ENCODE measurements around the gene KSR2.

- TF ChIP-seq, protein P1, sequence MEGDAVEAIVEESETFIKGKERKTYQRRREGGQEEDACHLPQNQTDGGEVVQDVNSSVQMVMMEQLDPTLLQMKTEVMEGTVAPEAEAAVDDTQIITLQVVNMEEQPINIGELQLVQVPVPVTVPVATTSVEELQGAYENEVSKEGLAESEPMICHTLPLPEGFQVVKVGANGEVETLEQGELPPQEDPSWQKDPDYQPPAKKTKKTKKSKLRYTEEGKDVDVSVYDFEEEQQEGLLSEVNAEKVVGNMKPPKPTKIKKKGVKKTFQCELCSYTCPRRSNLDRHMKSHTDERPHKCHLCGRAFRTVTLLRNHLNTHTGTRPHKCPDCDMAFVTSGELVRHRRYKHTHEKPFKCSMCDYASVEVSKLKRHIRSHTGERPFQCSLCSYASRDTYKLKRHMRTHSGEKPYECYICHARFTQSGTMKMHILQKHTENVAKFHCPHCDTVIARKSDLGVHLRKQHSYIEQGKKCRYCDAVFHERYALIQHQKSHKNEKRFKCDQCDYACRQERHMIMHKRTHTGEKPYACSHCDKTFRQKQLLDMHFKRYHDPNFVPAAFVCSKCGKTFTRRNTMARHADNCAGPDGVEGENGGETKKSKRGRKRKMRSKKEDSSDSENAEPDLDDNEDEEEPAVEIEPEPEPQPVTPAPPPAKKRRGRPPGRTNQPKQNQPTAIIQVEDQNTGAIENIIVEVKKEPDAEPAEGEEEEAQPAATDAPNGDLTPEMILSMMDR (IDR thresholded peaks at IDR 0.05) = no peak
- no peak for TF ChIP-seq POLR2A (IDR thresholded peaks at IDR 0.05)
- no peak for TF ChIP-seq EP300 (IDR thresholded peaks at IDR 0.05)
Measured at GRCh38 chr12:117545216-117545615, 423.6 kb downstream of the KSR2 start.

Data from ovary (tissue), 3 donors.